Adipocyte (in vitro differentiated cells): ENCODE results near the gene ADPRHL1.
"Not testable (repeated sequence)": the region's sequence is repeated elsewhere in the genome, so short reads cannot be mapped to it uniquely, and the experiment has no call there.

Experiments
- DNase-seq: peaks from one replicate; pipeline ENCODE4 v3.0.0-alpha.2; 2015; ENCODE audit warnings: low read depth
- H3K27me3 ChIP-seq: replicated peaks from 2 replicates; pipeline ENCODE4 v1.7.0; 2013; ENCODE audit warnings: mild to moderate bottlenecking, low read length, moderate library complexity; ENCODE audit not compliant: control insufficient read depth, insufficient read depth
- H3K36me3 ChIP-seq: 2 replicates; pipeline ENCODE4 v1.7.0; 2013; ENCODE audit warnings: low read length, mild to moderate bottlenecking, moderate library complexity; ENCODE audit not compliant: control insufficient read depth, insufficient read depth, severe bottlenecking
- H3K4me1 ChIP-seq: 2 replicates; pipeline ENCODE4 v1.7.0; 2013; ENCODE audit warnings: mild to moderate bottlenecking, low read length, moderate library complexity; ENCODE audit not compliant: control insufficient read depth, insufficient read depth
- H3K4me3 ChIP-seq: 2 replicates; pipeline ENCODE4 v1.7.0; 2013; ENCODE audit warnings: mild to moderate bottlenecking, low read length, moderate library complexity
- H3K9ac ChIP-seq: 2 replicates; pipeline ENCODE4 v1.7.0; 2013; ENCODE audit warnings: mild to moderate bottlenecking, low read length, moderate library complexity
- H3K9me3 ChIP-seq: 2 replicates; pipeline ENCODE4 v1.7.0; 2013; ENCODE audit warnings: mild to moderate bottlenecking, low read length, moderate library complexity; ENCODE audit not compliant: control insufficient read depth

The ADPRHL1 gene

DNA sequence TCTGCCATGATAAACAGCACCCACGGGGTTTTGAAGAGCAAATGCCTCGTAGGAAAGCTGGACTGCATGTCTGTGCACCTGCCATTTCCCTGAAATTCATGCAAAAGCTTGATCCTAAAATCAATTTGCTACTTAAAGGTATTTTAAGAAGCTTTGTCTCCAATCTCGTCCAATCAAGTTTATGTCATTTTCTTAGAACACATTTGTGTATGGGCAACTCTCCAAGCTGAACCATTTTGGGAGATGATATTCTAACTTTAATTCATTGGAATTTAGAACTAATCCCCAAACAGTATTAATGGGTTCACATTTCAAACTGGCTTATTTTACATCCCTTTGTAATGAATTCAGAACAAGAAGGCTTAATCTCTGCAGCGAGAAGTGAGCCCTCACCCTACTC is 822 bp downstream of the ADPRHL1 start:
- no peak for DNase-seq
- Histone ChIP-seq H3K4me1 (peaks cover 12% of the 10 kb centered on the region), H3K9me3 (no peaks in the 10 kb centered on the region), H3K27me3 (no peaks in the 10 kb centered on the region), H3K36me3 (peaks cover 26% of the 10 kb centered on the region), H3K9ac (no peak overlapping the region), H3K4me3 (no peak overlapping the region)

DNA sequence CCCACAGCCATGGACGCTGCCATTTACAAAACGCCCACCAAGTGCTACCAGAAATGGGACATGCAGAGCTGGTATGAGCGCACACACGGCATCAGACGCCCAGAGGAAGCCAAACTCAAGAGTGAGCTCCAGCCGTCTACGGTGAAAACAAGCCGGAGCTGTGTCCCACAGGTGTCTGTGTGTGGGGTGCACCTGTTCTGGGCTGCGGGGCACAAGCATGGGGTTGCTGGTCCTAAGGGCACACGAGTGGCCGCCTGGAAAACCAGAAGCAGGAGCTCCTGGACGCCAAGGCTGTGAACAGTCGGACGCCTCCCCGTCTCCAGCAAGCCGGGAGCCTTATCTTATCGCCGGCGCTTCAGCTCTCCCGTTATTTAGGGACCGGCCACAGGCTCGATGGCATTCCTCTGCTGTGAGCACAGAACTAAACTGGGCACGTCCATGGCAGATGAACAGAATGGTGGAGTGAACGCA is 1.3 kb downstream of the ADPRHL1 start:
- Histone ChIP-seq H3K9me3 (no peaks in the 10 kb centered on the region), H3K4me1 (peaks cover 12% of the 10 kb centered on the region), H3K36me3 (peaks cover 21% of the 10 kb centered on the region), H3K4me3 (no peak overlapping the region), H3K27me3 (no peaks in the 10 kb centered on the region), H3K9ac (no peak overlapping the region)
- DNase-seq = no peak

DNA sequence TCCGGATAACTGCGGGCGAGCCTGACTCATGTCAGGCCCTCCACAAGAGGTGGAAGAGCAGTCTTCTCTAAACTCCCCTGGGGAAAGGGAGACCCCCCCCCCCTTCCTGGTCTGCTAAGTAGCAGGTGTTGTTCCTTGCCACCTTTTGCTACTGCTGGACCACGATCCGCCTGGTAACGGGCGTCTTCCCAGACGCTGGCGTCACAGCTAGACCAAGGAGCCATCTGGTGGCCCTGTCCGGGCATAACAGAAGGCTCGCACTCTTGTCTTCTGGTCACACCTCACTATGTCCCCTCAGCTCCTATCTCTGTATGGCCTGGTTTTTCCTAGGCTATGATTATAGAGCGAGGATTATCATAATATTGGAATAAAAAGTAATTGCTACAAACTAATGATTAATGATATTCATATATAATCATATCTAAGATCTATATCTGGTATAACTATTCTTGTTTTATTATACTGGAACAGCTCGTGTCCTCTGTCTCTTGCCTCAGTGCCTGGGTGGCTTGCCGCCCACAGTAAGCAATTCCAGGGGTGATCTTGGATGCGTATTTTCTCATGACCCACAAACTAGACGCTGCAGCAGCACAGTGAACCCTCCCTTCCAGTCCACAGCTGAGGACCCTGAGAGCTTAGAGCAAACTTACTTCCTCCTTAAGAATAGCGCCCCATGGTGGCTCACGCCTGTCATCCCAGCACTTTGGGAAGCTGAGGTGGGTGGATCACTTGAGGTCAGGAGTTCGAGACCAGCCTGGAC is 2.2 kb downstream of the ADPRHL1 start:
- H3K9ac ChIP-seq, H3K4me3 ChIP-seq, H3K27me3 ChIP-seq, H3K9me3 ChIP-seq: not testable (repeated sequence)
- Histone ChIP-seq H3K36me3 (peaks cover 14% of the 10 kb centered on the region), H3K4me1 (peaks cover 12% of the 10 kb centered on the region)
- peak; percentile 9 for DNase-seq

DNA sequence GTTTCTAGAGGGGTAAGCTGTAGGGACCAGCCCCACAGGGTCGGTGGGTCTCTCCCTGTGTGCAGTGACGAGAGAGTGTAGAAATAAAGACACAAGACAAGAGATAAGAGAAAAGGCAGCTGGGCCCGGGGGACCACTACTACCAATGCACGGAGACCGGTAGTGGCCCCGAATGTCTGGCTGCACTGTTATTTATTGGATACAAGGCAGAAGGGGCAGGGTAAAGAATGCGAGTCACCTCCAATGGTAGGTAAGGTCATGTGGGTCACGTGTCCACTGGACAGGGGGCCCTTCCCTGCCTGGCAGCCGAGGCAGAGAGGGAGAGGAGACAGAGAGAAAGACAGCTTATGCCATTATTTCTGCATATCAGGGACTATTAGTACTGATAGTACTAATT is 2.9 kb downstream of the ADPRHL1 start:
- DNase-seq, H3K9me3 ChIP-seq, H3K27me3 ChIP-seq, H3K36me3 ChIP-seq: not testable (repeated sequence)
- H3K4me3 ChIP-seq = peak overlapping the region; percentile 85
- peaks cover 12% of the 10 kb centered on the region for H3K4me1 ChIP-seq
- H3K9ac ChIP-seq = peak overlapping the region; percentile 89

DNA sequence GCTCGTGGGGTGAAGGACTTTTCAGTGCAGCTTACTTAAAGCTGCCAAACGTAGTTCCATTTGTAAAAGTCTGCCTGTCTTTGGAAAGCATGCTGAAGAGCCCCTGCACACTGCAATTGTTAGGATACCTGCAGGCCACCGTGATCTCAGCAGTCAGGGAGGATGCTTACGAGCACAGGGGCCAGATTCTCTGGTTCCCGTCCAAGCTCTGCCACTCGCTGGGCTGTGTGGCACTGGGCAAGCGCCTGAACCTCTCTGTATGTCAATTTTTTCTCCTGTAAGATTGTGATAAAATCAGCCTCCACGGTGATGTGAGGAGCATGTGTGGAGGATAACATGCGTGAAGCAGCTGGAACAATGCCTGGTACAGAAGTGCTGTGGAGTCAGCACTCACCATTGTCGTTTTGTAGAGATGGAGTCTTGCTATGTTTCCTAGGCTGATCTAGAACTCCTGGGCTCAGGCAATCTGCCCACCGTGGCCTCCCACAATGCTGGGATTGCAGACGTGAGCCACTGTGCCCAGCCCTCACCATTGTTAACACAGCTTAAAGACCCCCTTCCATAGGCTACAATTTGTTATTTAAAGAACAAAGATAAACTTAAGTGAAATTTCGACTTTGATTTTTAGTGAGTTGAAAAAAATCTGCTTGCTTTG is 3.5 kb downstream of the ADPRHL1 start:
- Histone ChIP-seq H3K27me3 (no peaks in the 10 kb centered on the region), H3K36me3 (peaks cover 3% of the 10 kb centered on the region), H3K4me1 (peaks cover 12% of the 10 kb centered on the region), H3K9ac (peak overlapping the region; percentile 89), H3K9me3 (no peaks in the 10 kb centered on the region), H3K4me3 (peak overlapping the region; percentile 85)
- DNase-seq = no peak

DNA sequence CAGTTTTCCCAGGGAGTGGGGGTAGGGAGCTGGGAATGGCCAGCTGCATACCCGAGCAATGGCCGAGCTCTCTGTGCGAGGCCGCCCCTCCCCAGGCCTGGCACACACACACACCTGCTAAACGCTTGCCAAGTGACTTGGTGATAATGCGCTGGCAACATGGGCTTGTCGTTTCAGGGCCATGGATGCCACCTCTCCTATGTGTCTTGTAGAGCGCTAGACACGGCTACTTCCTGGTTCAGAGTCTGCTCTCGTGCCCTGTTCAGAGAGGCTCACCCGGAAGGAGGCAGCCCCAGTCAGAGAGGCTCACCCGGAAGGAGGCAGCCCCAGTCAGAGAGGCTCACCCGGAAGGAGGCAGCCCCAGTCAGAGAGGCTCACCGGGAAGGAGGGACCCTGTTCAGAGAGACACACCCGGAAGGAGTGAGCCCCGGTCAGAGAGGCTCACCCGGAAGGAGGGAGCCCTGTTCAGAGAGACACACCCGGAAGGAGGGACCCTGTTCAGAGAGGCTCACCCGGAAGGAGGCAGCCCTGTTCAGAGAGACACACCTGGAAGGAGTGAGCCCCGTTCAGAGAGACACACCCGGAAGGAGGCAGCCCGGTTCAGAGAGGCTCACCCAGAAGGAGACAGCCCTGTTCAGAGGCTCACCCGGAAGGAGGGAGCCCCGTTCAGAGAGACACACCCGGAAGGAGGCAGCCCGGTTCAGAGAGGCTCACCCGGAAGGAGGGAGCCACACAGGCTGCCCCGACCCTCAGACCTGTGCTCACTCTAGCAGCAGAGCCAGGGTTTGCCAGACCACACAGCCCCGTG is 4.2 kb downstream of the ADPRHL1 start:
- peak overlapping the region; percentile 85 for H3K4me3 ChIP-seq
- no peak for DNase-seq
- no peaks in the 10 kb centered on the region for H3K27me3 ChIP-seq

DNA sequence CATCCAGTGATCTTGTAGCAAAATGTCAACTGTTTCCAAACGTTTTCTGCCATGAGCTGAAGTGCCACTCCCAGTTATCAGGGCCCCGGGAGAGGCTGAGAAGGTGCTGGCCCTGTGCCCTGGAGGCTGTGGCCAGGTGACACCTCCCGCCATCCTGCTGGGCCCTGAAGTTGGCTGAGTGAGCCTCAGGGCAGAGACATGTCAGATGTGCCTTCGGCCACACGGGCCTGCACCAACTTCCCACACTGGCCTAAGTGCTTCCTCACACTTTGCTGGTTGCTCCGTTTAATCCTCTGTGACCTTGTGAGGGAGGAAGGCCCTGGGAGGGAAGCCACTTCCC is 4.8 kb downstream of the ADPRHL1 start:
- H3K4me1 ChIP-seq = peaks cover 12% of the 10 kb centered on the region
- peak overlapping the region; percentile 89 for H3K9ac ChIP-seq
- H3K9me3 ChIP-seq = no peaks in the 10 kb centered on the region
- peaks cover 3% of the 10 kb centered on the region for H3K36me3 ChIP-seq
- no peak for DNase-seq
- H3K4me3 ChIP-seq = peak overlapping the region; percentile 85
- no peaks in the 10 kb centered on the region for H3K27me3 ChIP-seq

More for the DNA sequence above, 4.2 kb downstream of the ADPRHL1 start:
- Histone ChIP-seq H3K9ac (peak overlapping the region; percentile 89), H3K4me1 (peaks cover 12% of the 10 kb centered on the region), H3K36me3 (peaks cover 3% of the 10 kb centered on the region), H3K9me3 (no peaks in the 10 kb centered on the region)

DNA sequence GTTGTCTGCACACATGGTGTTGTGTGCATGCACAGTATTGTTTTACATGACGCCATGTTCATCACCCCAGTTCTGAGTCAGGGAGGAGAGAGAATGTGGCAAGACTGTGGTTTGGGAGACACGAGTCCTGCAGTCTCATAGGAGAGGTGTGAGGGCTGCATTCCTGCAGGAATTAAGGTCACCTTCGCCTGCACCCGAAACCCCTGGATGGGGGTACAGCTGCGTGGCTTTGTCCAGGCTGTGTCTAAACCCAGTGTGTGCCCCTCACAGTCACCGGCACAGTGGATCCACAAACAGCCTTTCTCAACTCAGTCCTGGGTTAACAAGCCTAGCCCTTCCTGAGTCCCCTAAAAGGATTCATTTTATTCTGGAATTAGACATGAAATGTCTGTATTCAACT is 5.7 kb downstream of the ADPRHL1 start:
- Histone ChIP-seq H3K4me3 (no peak overlapping the region), H3K4me1 (peaks cover 12% of the 10 kb centered on the region), H3K36me3 (no peaks in the 10 kb centered on the region), H3K9me3 (peaks cover 2% of the 10 kb centered on the region), H3K27me3 (no peaks in the 10 kb centered on the region), H3K9ac (no peak overlapping the region)
- DNase-seq = no peak

DNA sequence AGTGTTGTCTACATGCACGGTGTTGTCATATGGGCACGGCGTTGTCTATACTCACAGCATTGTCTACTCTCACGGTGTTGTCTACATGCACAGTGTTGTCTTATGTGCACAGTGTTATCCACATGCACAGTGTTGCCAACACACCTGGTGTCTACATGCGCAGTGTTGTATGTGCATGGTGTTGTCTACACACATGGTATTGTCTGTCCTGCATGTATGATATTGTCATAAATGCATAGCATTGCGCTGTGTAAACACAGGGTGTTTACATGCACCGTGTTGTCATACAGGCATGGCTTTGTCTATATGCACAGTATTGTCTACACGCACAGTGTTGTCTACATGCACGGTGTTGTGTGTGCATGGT is 6.8 kb downstream of the ADPRHL1 start:
- H3K9ac ChIP-seq = no peak overlapping the region
- no peaks in the 10 kb centered on the region for H3K27me3 ChIP-seq
- H3K36me3 ChIP-seq = peaks cover 4% of the 10 kb centered on the region
- no peak for DNase-seq
- peaks cover 12% of the 10 kb centered on the region for H3K4me1 ChIP-seq
- H3K4me3 ChIP-seq = no peak overlapping the region
- peaks cover 5% of the 10 kb centered on the region for H3K9me3 ChIP-seq

DNA sequence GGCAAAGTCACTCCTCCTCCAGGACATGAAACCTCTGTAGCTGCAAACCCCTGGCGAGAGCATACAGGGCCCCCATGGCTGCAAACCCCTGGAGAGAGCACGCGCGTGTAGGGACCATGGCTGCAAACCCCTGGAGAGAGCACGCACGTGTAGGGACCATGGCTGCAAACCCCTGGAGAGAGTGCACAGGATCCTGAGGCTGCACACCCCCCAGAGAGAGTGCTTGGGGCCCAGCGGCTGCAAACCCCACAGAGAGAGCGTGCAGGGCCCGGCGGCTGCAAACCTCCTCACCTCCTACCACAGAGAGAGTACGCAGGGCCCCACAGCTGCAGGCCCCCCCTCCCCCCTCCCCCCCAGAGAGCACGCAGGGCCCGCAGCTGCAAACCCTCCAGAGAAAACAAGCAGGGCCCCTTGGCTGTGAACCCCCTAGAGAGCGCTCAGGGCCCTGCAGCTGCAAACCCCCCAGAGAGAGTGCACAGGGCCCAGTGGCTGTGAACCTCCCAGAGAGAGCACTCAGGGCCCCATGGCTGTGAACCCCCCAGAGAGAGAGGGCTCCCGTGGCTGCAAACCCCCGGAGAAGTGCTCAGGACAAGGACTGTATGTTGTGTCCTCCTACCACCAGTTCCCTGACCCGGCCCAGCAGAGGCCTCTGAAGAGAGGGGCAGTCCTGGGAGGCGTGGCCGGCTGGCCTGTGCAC is 7.3 kb downstream of the ADPRHL1 start:
- DNase-seq = no peak
- peaks cover 4% of the 10 kb centered on the region for H3K36me3 ChIP-seq
- peaks cover 5% of the 10 kb centered on the region for H3K9me3 ChIP-seq
- H3K9ac ChIP-seq = no peak overlapping the region
- H3K27me3 ChIP-seq = no peaks in the 10 kb centered on the region
- no peak overlapping the region for H3K4me3 ChIP-seq
- H3K4me1 ChIP-seq = peaks cover 12% of the 10 kb centered on the region

DNA sequence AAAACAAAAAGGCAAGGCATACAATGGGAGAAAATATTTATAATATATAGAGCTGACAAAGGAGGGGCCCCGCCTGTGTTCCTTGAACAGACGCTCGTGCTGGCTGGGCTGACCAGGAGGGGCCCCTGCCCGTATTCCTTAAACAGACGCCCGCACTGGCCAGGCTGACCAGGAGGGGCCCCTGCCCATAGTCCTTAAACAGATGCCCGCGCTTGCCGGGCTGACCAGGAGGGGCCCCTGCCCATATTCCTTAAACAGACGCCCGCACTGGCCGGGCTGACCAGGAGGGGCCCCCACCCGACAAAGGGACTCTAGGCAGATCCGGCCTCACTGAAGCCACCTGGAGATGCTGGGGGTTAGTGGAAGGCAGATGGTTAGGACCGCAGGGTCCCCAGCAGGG is 9.3 kb downstream of the ADPRHL1 start:
- Histone ChIP-seq H3K36me3 (peaks cover 4% of the 10 kb centered on the region), H3K4me1 (peaks cover 6% of the 10 kb centered on the region), H3K9me3 (peaks cover 5% of the 10 kb centered on the region), H3K4me3 (no peak overlapping the region), H3K9ac (no peak overlapping the region), H3K27me3 (no peaks in the 10 kb centered on the region)
- DNase-seq = no peak
